LHCN-M2 (cell line): ENCODE data around the gene AGER. TPM values are rescaled to one million over a fixed set of nuclear protein-coding genes. Genes with fewer than 3 reads are reported as not detected.
"Not testable (repeated sequence)": the region's sequence is repeated elsewhere in the genome, so short reads cannot be mapped to it uniquely, and the experiment has no call there.

Source experiments
- DNase-seq: peaks from one replicate; pipeline ENCODE4 v3.0.0-alpha.2; 2012; ENCODE audit warnings: low read depth
- total RNA-seq: library from RNA; depleted of rRNA; stranded (reverse); fragments of >200 nt; gene quantifications from 2 replicates; pipeline ENCODE4 v1.2.3, GENCODE V29; 2014

AGER gene
- total RNA-seq, 1 experiment from 2014 or later: 0.80 TPM

DNA sequence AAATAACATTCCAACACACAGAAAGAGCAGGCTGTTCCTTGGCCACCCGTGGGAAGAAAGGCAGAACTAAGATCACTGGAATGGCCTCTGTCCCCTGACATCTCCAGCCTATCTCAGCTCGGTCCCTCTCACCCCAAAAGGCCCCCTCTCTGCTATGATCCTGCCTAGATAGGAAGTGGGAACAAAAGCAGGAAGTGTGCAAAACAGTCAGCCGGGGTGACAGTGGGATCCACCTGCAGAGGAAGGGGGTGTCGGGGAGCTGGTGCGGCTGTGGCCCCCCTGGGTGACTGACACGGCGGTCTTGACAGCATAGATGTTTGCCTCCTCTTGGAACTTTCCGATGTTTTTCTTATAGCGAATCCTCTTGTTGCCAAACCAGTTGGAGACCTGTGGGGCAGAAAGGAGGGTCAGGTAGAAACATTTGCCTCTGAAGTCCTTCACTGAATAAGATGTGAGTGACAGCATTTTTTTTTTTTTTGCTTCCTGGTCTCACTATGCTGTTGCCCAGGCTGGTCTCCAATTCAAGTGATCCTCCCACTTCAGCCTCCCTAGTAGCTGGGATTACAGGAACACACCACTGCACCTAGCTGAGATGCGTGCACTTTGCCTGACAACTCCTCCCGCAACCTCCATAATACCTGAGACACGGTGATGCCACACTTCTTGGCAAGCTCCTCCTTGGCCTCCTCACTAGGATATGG is 3.1 kb upstream of the AGER start:
- DNase-seq: no peak

DNA sequence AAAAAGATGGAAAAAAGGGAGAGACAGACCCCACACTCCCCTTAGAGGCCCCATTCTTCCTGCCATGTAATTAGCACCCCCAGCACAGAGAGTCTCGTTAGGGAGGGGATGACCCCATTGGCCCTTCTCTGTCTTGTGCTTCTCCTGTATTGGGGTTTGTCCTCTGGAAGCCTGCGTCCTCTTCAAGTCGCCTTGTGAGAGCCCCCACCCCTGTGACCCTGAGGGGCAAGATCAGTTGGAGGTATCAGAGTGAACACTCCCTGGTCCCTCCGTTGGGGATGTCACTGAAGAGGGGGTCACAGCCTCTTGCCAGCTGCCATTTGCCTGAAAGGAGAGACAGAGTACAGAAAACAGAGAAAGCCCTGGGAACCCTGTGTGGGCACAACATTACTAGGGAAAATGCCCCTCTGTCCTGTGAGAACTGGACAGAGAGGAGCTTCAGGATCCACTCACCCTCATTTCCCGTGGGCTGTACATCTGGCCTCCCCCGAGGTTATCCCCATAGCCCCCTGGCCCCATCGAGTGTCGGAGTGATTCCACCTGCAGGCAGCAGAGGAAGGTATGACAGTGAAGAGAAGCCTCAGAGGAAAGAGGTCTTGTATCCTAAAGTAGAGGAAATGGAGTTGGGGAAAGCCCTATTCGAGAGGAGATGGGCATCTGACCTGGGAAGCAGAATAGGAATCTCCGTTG is 2.2 kb upstream of the AGER start:
- DNase-seq: not testable (repeated sequence)

DNA sequence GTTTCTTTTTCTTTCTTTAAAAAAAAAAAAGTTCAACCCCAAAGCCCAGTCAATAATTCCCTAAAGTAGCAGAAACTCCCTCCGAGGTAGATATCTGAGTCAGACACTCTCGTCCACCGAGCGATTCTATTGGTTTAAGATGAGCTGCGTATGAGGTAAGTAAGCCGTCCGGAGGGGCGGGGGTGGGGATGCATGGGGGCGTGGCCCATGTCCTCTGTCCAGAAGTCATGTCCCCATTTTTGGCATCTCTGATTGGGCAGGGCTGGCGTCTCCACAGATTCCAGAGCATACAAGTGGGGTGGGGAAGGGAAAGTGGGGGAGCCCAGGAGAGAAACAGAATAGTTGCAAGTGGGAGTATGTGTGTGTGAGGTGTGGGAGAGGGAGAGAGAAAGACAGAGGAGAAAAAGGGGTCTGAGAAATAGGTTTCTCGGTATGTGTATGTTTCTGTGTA is 1.7 kb upstream of the AGER start:
- peak; percentile 88 for DNase-seq

DNA sequence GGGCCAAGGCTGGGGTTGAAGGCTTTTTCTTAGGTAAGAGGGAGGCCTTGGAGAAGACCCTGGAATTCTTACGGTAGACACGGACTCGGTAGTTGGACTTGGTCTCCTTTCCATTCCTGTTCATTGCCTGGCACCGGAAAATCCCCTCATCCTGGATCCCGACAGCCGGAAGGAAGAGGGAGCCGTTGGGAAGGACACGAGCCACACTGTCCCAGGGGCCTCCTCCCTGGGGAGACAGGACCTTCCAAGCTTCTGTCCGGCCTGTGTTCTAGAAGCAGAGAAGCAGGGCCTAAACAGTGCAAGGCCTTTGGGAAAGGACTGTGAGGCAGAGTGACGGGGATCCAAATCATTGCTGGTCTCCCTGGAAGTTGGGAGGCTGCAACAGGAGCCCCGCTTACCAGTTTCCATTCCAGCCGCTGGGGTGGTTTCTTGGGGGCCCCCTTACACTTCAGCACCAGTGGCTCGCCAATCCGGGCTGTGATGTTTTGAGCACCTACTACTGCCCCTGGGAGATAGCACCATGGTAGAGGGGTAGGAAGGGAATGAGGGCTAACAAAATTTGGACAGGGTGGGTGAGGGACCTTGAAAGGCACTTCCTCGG is 470 bp downstream of the AGER start:
- DNase-seq: no peak

DNA sequence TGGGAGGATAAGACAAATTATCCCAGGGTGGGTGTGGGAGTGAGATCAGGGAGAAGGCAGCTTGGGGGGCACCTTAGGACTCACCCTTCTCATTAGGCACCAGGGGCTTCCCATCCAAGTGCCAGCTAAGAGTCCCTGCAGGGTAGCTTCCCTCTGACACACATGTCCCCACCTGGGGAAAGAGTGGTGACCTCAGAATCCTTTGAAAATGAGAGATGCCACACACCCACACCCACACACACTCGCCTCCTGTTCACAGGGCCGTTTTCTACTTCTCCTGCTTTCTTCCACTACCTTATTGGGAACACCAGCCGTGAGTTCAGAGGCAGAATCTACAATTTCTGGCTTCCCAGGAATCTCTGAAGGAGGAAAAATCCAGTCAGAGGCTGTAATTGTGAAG is 1.0 kb downstream of the AGER start:
- no peak for DNase-seq

DNA sequence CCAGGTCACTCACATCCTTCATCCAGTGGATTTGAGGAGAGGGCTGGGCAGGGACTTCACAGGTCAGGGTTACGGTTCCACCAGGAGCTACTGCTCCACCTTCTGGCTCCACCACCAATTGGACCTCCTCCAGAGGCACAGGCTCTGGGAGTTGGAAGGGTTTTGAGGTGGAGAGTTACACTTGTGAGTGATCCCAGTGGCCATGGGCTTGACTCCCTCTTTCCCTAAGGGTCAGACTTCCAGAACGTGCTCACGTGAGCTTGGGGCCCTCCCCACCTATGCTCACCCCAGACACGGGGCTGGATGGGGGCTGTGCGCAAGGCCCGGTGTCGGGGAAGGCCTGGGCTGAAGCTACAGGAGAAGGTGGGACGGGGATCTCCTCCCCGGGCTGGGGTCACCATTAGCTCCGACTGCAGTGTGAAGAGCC is 1.5 kb downstream of the AGER start:
- no peak for DNase-seq

DNA sequence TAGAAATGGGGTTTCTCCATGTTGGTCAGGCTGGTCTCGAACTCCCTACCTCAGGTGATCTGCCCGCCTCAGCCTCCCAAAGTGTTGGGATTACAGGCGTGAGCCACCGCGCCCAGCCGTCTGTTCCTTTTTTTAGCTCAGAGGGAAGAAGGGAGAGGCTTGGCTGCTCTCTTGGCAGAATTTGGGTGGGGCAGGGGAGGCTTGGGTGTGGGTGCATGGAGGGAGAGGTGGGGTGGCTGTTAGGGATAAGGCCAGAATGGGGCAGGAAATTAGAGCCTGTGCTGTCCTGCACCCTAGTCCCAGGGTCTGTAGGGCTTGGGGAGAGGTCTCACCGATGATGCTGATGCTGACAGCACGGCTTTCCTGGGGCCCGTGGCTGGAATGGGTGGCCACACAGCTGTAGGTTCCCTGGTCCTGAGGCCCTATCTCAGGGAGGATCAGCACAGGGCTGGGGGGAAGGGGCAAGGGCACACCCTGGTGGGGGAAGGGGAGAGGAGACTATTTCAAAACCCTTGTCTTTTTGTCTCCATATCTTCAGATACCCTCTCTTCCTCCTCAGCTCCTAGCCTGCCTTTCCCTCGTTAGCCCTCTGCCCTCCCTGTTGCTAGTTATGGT is 2.0 kb downstream of the AGER start:
- no peak for DNase-seq

DNA sequence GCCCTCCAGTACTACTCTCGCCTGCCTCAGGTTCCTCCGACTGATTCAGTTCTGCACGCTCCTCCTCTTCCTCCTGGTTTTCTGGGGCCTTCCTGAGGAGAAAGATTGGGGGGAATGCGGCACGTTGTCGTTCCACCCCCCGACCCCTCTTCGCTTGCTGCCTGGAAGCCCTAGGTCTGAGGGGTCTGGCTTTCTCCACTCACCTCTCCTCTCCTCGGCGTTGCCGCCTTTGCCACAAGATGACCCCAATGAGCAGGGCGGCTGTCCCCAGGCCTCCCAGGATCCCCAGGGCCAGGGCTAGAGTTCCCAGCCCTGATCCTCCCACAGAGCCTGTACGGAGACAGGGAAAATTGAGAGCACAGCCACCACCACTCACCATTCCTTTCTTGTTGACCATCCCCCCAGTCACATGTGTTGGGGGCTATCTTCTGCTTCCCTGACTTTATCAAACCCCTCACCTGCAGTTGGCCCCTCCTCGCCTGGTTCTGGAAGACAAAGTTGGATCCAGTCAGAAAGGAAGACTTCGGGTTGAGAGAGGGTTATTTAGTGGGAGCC is 2.8 kb downstream of the AGER start:
- DNase-seq: no peak

DNA sequence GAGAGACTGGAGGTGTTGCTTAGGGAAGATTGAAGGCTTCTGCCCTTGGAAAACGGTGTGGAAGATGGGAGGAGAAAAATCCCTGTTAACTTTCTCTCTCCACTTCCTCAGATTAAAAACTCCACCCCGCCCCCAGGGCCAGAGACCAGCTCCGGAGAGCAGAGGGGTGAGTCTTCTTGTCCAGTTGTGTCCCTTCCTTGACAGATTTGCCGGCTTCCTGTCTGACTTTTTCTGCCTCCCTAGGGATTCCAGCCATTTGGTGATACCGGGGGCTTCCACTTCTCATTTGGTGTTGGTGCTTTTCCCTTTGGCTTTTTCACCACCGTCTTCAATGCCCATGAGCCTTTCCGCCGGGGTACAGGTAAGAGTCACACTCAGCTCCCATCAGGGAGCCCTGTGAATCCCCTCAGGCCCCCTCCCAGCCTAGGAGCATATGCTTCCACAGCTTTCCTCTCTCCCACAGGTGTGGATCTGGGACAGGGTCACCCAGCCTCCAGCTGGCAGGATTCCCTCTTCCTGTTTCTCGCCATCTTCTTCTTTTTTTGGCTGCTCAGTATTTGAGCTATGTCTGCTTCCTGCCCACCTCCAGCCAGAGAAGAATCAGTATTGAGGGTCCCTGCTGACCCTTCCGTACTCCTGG is 4.2 kb downstream of the AGER start:
- DNase-seq: no peak

DNA sequence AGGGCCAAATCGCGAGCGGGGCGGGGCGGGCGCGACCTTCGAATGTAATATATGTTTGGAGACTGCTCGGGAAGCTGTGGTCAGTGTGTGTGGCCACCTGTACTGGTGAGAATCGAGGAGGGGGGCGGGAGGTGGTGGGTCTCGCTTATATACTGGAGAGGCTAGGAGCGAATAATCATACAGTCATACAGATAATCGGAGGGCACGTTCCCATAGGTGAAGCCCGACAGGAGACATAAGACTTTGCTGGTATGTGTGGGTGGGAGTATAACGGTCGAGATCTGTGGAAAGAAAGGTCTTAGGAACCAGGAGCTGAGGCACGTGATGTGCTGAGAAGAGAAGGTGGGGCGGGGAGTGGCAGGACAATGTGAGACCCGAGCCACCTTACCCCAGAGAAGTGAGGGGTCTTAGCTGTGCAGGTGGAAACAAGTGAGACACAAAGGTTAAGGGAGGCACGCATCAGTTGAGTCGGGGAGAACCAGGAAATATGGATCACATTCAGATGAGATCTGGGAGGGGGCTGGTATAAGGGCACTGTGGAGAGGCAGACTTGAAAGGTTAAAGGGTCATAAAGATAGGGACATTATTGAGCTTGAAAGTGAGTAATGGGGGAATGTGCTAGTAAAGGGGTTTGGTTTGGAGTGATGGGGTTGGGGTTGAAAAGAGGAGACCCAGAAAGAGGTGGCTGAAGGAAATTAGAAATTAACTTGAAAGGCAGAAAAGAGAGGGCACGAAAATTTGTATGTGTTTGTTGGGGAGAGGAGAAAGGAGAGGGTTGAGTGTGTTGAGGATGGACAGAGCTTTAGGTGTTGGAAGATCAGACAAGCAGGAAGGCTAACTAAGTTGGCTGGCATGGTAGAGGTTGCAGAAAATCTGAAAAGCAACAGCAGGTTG is 5.3 kb downstream of the AGER start:
- no peak for DNase-seq

DNA sequence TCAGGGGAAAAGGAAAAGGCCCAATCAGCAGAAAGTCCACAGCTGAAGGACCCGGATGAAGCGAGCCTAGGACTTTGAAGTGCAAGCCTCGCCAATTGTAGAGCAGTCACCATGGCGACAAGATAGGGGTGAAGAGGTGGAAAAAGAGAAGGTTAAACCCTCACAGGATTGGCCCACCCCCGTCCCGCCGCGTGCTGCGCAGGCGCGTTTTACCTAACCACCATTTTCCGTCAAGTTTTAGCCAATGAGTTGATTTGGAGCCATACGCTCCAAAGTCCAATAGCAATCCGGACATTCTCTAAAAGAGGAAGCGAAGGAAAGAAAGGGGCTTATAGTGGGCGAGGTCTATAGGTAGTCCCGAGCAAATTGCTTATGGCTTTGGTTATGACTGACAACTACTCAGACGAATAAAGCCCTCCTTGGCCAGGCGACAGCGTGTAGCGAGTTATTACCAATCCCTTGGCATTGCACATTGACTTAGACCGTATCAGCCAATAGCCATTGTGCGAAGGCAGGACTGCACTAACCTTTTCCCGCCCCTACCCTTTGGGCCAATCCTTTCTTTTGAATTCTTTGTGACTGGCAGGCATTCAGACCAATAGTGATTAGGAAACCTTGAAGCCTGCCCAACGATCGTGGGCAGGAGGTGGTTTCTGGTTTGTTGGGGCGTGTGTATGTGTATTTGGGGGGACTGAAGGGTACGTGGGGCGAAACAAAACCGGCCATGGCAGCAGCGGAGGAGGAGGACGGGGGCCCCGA is 6.1 kb downstream of the AGER start, which contains the start of gene RNF5:
Gene RNF5 (plus strand): TSS at position 618 of the 759 bp plus-strand sequence. CDS start 107 bp downstream, at position 725.
- peak; percentile 100 for DNase-seq

DNA sequence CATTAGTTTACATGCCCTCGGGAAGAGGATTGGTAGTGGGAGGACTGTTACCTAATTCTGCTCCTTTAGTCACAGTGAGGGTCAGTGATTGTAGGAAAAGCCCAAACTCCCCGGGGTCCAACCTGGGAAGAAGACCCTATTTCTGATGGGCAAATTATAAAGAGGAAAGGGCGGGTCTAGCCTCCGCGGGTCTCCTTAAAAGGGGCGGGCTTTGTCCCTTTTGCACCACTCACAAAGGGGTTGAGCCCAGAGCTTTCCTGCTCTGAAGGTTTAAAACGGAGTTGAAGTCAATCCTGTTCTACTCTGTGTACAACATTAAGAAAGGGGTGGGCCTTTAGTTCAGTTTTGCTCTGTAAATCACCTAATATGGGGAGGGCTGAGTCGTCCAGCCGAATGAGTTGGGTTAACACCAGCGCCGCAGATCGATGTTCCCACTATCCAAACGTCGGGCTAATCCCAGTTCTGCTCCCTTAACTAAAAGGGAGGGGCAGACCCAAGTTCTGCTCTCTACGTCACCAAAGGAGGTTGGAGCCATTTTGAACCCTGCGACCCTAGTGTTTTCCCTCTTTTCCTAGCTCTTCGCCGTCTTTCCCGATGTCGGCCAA is 6.8 kb downstream of the AGER start:
- DNase-seq: no peak

DNA sequence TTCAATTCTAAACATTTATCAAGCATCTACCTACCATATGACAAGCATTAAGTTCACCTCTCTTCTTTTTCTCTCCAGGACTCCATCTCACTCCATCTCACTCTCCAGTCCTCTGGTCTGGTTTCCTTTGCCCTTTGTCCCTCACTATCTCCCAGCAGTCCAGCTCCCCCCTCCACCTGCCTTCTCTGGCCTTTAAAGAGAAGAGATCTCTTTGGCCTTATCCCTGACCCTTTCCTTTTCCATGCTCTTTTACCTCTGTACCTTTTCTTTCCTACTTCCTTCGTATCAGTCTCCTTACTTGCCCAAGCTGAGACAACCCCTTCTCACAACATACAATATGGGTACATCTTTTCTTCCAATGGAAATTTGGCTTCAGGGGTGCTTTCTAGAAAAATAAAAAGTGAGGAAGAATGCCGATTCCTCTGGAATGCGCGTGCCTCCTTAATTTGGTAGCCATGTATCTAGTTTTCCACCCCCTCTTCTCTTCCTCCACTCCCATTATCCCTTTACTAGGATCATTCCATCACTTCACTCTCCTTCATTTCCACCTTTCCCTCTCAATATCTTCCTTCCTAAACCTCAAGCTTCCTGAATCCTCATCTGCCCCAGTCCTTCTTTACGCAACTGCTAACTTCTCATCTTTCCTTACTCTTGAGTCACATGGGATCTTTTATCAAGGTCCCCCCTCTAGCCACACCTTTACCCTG is 7.4 kb downstream of the AGER start:
- peak; percentile 70 for DNase-seq

DNA sequence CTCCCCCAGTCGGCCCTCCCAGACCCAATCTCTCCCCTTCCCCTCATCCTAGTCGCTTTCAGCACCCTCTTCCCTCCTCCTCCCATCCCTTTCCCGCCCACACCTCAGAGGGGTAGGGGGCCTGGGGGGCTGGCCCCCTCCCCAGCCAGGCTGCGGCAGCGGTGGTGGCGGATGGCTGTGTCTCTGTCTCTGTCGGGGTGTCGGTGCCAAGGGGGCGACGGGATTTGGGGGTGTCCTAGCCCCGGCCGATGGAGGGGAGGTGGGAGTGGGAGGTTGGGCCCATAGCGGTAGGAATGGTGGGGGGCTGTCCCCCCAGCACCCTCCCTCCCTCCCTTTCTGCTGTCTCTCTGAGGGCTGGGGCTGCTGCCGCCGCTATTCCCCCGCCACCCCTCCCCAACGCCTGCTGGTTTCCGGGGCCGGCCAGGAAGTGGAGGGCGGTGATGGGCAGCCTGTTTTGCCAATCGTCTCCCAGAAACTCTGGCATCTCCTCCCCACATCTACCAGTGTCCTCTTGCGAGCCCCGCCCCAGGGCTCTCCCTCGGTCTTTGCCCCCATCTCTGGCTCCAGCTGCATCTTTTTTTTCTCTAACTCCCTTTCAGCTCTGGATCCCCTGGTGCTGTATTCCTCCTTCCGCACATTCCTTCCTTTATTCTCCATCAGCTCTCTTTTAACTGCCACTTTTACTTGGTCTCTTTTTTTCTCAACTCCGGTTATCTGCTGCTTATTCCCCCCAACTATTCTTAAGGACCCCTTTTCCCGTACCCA is 8.2 kb downstream of the AGER start, which contains the start of gene AGPAT1:
Gene AGPAT1 (minus strand): TSS at position 374 of the 765 bp plus-strand sequence. CDS start 4,588 bp downstream, outside the sequence.
- peak; percentile 94 for DNase-seq

DNA sequence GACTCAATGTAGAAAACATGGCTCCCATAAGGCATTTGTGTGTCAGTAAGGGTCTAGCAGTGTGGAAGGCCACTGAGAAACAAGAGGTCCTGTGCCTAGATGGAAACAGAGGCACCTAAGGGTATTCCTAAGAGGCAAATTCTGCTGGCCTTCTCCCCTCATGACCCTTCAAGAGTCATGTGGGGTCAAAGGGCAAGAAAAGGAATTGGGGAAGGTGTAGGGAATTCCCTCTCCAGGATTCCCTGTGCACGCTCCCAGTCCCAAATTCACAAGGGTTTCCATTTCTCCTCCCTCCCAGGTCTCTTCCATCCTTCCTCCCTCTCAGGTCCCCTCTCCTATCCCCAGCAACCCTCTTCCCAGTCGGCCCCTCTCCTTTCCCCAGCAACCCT is 8.7 kb downstream of the AGER start:
- DNase-seq: no peak

DNA sequence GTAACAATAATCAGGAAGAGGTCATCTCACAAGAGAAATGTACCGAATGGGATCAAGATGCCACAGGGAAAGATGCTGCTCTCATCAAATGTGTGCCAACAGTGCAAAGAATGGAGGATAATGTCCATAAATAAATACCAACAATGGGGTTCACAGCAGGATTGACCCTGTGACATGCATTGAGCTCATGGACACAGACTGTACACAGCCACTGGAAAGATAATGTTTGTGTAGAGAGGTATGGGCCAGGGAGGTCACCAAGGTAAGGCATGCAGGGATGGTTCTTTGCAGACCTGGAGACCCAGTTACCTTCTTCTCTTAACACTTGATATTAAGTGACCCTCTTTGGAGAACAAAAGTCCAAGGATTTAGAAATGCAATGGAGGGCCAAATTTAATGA is 9.6 kb downstream of the AGER start:
- no peak for DNase-seq

DNA sequence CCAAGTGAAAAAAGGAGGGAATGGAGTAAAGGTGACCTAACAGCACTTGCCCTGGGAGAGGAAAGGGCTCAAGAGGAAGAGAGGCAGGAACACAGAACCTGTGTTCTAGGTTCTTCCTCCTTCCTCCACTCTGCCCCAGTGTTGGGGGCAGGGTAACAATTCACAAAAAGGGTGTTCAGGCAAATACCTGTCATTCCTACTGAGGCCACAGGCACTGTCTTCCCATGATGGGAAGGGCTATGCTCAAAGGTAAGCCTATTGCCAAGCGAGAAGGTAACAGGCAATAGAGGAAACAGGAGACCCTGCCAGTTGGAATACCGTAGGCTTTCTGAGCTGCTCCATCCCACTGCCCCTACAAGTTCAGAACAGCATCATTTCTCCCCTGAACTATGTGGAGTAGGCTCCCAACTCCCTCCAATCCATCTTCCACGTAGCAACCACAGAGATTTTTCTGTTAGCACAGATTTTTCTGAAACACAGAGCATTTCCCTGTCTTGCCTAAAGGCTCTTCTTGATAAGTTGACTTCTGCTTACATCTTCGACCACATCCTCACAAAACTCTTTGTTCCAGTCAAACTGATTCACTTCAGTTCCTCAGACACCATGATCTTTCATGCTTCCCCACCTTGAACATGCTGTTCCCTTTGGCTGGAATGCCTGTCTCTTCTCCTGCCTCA is 10.9 kb downstream of the AGER start:
- no peak for DNase-seq
